Left cardiac atrium (tissue), 4 donors: Measurements from ENCODE around the gene MUC15. TPM values are rescaled to one million over a fixed set of nuclear protein-coding genes. Genes with fewer than 3 reads are reported as not detected.

ENCODE experiments used
- ATAC-seq, 2 donors: fragments of 200-7000 bp; cut with Tn5 transposase; one replicate each; pipeline ENCODE4 v1.9.1; 2020; ENCODE audit warnings: mild to moderate bottlenecking in 2 of 2, moderate library complexity in 2 of 2
- DNase-seq: peaks from one replicate; pipeline ENCODE4 v3.0.0-alpha.2; 2020
- intact Hi-C, 2 donors: fragments of 100-400 bp; cut with DNase I; formaldehyde crosslinking; loops; one replicate each; pipeline versions ENCODE4 v1.14.1 to v1.15.1; 2022 to 2023
- total RNA-seq, 2 donors: library from RNA; stranded (reverse); fragmentation: NEBNext Ultra II Directional; extraction: Animal tissue kit (Norgen Biotek cat#: 25700); gene quantifications; one replicate each; pipeline ENCODE4 v1.2.1, GENCODE V29; 2021
- donor health status: DM: no; HTN: yes; CAD: no.
- donor health status: DM: no; HTN: yes; CAD: no; lungs with severe emphysema.
- donor health status: DM: yes; HTN: yes; CAD: no.
- donor health status: Dilated cardiomyopathy.

MUC15 gene
- total RNA-seq, 2 donors from 2014 or later = not detected

- no peak for DNase-seq
- intact Hi-C loops = no loop called here
- ATAC-seq = no peak
These were observed 7.1 kb upstream of the MUC15 start for GRCh38 chr11:26578998-26579661.

GRCh38 chr11:26575946-26576345, 3.9 kb upstream of the MUC15 start:
- ATAC-seq = no peak
- DNase-seq = no peak
- intact Hi-C loops = no loop called here

GRCh38 chr11:26573896-26574295, 1.8 kb upstream of the MUC15 start:
- intact Hi-C loops = no loop called here

GRCh38 chr11:26572770-26573402, 823 bp upstream of the MUC15 start:
- DNase-seq = no peak
- no peak for ATAC-seq
- intact Hi-C loops = no loop called here

More at GRCh38 chr11:26573896-26574295, 1.8 kb upstream of the MUC15 start:
- DNase-seq = no peak
- ATAC-seq = no peak

GRCh38 chr11:26569646-26570045, 2.4 kb downstream of the MUC15 start:
- ATAC-seq (no peak), DNase-seq (no peak)
- intact Hi-C loops = no loop called here

GRCh38 chr11:26558190-26558589, 13.9 kb downstream of the MUC15 start:
- DNase-seq (no peak), ATAC-seq (no peak)
- intact Hi-C loops = no loop called here

GRCh38 chr11:26557666-26558065, 14.4 kb downstream of the MUC15 start:
- intact Hi-C loops = no loop called here
- ATAC-seq (no peak), DNase-seq (no peak)

- DNase-seq (no peak), ATAC-seq (no peak)
These were observed 15.5 kb downstream of the MUC15 start for GRCh38 chr11:26556582-26556981.

GRCh38 chr11:26554455-26554854, 17.6 kb downstream of the MUC15 start:
- no peak for ATAC-seq

More at GRCh38 chr11:26556582-26556981, 15.5 kb downstream of the MUC15 start:
- intact Hi-C loops = no loop called here

GRCh38 chr11:26553182-26553581, 18.9 kb downstream of the MUC15 start:
- intact Hi-C loops = no loop called here
- ATAC-seq (no peak), DNase-seq (no peak)

More at GRCh38 chr11:26554455-26554854, 17.6 kb downstream of the MUC15 start:
- no peak for DNase-seq
- intact Hi-C loops = no loop called here

GRCh38 chr11:26551186-26551801, 20.8 kb downstream of the MUC15 start:
- ATAC-seq (no peak), DNase-seq (no peak)
- intact Hi-C loops = no loop called here

- DNase-seq (no peak), ATAC-seq (no peak)
- intact Hi-C loops = no loop called here
These were observed 22.0 kb downstream of the MUC15 start for GRCh38 chr11:26550022-26550421.

- intact Hi-C loops = no loop called here
- ATAC-seq = no peak
- DNase-seq = no peak
These were observed 22.9 kb downstream of the MUC15 start for GRCh38 chr11:26549176-26549575.

- DNase-seq (no peak), ATAC-seq (no peak)
- intact Hi-C loops = no loop called here
These were observed 30.2 kb downstream of the MUC15 start for GRCh38 chr11:26541870-26542269.

- intact Hi-C loops = no loop called here
- DNase-seq (no peak), ATAC-seq (no peak)
These were observed 32.5 kb downstream of the MUC15 start for GRCh38 chr11:26539517-26539916.

GRCh38 chr11:26537341-26537740, 34.7 kb downstream of the MUC15 start:
- intact Hi-C loops = no loop called here
- ATAC-seq (no peak), DNase-seq (no peak)

GRCh38 chr11:26527685-26528084, 44.4 kb downstream of the MUC15 start:
- intact Hi-C loops = no loop called here
- ATAC-seq (no peak), DNase-seq (no peak)

- intact Hi-C loops = no loop called here
- ATAC-seq (no peak), DNase-seq (no peak)
These were observed 49.0 kb downstream of the MUC15 start for GRCh38 chr11:26522912-26523610.

- no peak for ATAC-seq
- intact Hi-C loops = no loop called here
These were observed 52.6 kb downstream of the MUC15 start for GRCh38 chr11:26519469-26519868.

GRCh38 chr11:26512196-26512595, 59.9 kb downstream of the MUC15 start:
- ATAC-seq (no peak), DNase-seq (no peak)
- intact Hi-C loops = no loop called here

More at GRCh38 chr11:26519469-26519868, 52.6 kb downstream of the MUC15 start:
- DNase-seq = no peak
